HG03565 (cell line): ENCODE data around the gene CDH23.

Experiments used
- ATAC-seq: cut with Tn5 transposase; IDR thresholded peaks from one replicate; pipeline ENCODE4 v1.9.1; 2021; ENCODE audit warnings: mild to moderate bottlenecking, moderate library complexity; ENCODE audit not compliant: unreplicated experiment

CDH23 gene

DNA sequence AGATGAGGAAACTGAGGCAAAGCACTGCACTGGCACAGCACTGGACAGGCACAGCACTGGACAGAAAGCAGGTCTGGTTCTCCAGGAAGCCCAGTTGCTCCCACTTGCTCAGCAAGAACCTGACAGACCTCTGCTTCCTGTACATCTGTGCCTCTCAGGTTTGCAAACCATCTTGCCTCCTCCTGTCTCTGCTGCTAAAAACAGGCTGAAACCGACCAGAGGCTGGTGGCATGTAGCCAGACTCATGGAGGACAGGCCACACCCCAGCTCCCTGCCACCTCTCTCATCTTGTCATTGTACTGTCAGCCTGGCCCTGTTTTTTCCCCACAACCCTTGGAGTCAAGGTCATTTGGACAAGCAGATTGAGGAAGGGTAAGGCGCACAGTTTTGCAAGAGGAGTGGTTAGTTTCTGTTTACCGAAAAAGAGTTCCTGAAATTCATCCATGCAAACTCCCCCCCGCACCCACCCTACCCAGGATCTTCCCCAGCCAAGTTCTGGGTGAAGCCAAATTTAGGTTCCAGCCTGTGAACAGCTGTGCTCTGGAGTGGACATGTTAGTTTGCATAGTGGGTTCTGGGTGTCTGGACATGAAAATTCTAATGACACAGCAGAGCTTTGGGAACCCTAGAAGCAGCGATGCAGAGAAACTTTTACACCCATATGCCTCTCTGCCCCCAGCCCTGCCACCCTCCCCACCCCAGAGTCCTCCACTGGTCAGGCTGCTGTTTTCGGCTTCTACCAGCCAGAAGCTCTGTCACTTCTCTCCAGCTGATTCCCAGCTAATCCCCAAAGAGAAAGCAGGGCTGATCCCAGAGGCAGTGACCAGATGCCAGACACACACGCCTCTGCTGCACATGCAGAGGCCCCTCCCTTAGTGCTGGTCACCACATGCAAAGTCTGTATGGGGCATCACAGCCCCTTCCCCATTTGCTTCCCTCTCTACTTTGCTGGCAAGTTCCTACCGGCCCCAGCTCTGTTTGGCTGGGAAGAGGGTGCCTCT is 331.3 kb downstream of the CDH23 start:
- peak; percentile 36 for ATAC-seq

DNA sequence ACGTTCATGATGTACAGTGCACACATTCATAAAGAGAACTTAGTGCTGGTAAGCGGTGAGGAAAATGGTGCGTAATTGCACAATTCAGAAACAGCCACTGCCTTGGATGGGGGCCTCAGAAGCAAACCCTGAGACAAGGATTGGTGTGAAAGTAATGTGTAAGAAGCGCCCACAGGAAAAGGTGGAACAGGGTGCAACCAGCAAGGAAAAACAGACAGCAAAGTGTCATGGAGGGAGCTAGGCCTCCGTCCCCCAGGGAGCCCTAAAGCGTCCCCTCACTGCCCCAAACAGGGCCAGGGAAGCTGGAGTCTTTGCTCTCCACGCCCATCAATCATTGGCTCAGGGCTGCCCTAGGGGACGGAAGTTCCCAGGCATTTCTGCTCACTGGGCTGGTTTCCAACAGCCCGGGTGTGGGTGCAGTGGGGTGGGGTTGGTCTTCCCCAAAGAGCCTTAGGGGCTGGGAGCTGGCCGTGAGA is 332.5 kb downstream of the CDH23 start:
- no peak for ATAC-seq

DNA sequence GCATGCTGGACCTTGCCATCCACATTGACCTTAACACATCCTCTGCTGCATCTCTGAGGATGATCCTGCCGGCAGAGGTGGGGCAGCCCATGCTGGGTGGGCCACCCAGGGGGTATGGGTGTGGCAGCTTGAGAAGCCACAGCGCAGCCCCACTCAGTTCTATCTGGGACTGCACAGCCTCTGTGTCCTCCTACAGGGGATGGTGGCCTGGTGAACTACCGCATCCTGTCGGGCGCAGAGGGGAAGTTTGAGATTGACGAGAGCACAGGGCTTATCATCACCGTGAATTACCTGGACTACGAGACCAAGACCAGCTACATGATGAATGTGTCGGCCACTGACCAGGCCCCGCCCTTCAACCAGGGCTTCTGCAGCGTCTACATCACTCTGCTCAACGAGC is 335.1 kb downstream of the CDH23 start:
- no peak for ATAC-seq

DNA sequence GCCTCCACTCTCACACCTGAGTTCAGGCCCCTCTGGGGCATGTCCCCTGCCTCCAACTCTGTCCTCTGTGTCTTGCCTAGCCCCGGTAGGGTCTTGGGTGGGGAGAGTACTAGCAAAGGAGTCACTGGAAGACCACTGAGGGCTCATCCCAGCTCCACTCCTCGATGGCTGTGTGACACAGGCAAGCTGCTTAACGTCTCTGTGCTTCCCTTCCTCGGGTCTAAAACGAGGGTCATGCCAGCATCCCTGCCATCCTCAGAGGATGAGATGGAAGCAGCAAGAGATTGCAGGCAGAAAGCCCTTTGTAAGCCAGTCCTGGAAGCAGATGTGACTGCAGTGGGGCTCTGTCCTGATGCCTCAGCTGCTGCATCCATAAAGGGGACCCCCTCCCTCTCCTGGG is 338.1 kb downstream of the CDH23 start:
- ATAC-seq: no peak

DNA sequence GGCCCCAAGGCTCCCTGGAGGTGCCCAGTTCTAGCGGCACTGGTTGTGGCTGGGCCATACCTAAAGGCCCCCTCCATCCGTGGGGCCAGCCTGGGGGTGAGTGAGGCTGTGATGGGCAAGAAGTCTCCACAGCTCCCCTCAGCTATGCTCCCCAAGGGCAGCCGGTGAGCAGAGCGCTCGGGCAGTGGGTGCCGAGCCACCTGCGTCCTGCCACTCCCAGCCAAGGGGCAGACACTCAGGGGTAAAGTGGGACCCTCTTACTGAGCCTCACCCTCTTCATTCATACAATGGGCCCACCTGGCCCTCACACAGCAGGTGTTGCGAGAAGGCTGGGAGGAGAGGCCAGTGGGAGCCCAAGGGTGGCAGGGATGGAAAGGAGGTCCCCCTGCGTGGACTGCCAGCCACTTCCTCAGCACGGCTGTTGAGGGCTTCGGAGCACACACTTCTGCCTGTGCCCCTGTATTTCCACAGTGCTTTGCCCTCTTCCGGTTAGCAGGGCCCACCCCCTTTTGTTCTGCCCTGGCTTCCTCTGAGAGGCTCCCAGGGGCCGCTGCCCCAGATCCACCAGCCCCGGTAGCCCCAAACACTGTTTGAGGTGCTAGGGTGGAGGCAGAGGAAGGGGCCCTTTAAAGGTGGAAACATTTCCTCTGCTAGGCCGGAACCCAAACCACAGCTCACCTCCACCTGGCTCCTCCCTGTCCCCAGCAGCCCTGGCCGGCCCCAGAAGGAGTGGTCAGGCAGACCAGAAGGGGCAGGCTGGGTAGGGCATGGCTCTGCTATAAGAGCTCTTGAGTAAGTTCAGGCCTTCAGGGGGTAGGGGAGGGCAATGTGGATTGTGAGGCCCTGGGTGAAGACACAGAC is 339.2 kb downstream of the CDH23 start:
- no peak for ATAC-seq

DNA sequence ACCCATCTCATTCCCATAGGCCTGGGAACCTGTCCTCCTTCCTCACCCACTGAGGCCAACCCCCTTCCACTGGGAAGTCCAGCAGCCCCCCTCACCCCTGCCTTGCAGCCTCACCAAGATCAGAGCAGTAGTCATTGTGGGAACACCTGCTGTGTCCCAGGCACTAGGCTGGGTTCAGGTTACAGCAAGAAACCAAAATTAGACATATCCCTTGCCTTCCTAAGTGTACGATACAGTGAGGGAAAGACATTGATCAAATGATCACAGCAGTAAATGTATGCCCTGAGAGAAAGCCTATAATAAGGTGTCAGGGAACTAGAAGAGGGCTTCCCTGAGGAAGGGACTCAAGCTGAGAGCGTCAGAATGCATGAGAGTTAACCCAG is 339.8 kb downstream of the CDH23 start:
- no peak for ATAC-seq

DNA sequence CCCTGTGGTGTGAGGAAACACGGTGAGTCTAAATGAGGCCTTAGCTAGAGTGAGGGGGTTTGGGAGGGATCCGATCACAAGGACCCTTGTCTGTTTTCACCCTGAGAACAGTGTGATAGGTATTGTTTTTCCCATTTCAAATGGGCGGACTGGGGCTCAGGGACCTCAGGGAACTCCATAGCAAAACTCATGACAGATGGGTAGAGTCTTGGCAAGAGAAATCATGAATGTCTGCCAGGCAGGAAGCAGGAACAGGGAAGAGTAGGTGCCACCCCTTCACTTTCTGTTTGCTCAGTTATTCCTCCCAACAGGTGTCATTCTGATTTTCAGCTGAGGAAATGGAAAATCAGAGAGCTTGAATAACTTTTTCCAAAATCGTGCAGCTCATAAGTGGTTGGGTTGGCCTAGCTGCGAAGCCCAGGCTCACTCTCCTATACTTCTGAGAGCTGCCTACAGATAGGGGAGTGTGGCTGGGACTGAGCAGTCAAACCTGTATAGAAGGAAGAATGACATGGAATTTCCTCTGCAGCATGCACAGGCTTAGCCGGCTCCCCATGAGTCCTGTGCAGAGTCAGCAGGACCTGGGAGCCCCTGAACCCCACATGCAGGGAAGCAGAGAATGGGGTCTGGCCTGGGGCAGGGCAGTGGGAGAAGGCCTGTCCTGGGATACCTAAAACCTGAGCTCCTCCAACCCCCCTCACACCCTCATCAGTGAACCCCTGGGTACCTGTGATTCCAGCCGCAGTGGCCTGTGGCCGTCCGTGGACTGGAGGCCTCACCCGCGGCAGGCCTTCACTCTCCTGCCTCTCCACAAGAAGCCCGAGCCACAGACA is 340.5 kb downstream of the CDH23 start:
- ATAC-seq: no peak

DNA sequence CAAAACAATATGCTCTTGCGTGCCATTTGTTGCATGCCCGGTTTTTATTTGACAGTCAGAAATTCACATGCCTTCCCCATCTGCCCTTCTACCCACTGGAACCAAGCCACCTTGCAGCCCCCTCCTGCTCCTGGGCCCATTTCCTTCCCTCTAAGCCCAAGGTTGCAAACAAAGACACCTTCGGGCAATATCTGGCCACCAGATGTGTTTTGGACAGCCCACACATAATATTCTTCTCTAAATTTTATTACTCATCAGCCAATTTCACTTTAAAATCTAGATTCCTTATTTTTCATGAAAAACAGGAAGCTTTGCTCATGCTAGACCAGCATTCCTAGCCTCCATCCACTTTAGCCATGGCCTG is 341.1 kb downstream of the CDH23 start:
- ATAC-seq: no peak

DNA sequence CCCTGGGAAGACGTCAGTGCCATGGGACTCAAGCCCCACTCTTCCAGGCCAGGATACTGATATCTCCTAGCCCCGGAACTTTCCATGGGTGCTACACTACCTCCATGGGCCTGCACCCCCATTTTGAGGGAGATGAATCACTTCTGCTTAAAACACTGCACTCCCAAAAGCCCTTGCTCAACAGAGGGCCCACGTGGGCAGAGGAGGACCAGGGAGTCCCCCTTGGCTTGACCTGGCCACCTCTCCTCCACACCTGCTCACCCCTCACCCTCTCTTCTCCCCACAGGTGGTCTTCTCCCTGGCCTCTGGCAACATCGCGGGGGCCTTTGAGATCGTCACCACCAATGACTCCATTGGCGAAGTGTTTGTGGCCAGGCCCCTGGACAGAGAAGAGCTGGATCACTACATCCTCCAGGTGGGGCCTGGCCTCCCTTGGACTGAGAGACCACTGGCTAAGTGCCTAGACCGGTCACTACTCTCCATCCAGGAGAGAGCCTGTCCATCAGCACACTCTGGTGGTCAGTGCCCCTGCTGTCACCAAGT is 342.7 kb downstream of the CDH23 start:
- ATAC-seq: no peak

DNA sequence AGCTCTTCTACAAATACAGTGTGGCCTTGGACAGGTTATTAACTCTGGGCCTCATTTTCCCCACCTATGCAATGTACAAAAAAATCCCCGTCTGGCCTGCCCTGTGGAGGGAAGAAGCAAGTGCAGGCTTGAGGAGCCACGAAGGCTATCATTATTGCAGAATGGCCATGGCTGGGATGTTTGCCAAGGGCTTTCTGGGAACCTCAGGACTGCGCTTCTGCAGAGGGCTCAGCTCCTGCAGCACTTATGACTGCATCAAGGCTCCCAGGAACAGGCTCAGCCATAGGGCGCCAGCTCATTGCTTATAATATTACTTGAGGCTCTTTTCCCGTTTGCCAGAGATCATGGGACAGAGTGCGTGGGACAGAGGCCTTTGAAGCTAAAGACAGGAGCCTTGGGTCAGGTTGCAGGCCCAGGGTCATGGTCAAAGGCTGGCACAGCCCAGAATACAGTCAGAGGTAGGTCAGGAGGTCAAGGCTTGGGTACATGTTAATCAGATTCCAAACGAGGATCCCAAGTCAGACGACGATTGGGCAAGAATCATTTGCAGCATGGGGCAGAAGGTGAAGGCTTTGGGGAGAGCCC is 343.4 kb downstream of the CDH23 start:
- ATAC-seq: no peak

DNA sequence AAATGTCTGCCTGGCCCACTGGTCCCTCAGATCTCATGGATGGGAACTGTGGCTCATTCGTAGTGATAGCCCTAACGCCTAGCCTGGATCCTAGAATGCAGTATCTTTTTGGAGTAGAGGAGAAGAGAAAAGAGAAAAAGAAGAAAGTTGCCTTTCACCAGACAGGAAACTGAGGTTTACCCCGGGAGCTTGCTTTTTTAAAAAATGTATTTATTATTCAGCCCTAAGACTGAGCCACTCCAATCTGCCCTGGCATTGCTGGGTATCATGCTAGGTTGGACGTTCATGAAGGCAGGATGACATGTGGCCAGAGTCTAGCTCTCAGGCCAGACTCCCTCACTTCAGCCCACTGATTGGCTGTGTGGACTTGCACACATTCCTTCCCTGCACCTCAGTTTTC is 344.3 kb downstream of the CDH23 start:
- ATAC-seq: no peak

DNA sequence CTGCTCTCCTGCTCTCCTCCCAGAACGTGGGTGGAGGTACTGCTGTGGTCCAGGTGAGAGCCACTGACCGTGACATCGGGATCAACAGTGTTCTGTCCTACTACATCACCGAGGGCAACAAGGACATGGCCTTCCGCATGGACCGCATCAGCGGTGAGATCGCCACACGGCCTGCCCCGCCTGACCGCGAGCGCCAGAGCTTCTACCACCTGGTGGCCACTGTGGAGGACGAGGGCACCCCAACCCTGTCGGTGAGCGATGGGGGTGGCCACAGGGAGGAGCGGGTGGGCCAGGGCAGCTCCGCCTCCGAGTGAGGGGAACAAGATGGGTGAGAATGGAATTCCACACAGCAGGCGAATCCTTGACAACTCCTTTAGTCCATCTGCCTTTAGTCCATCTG is 345.0 kb downstream of the CDH23 start:
- no peak for ATAC-seq

DNA sequence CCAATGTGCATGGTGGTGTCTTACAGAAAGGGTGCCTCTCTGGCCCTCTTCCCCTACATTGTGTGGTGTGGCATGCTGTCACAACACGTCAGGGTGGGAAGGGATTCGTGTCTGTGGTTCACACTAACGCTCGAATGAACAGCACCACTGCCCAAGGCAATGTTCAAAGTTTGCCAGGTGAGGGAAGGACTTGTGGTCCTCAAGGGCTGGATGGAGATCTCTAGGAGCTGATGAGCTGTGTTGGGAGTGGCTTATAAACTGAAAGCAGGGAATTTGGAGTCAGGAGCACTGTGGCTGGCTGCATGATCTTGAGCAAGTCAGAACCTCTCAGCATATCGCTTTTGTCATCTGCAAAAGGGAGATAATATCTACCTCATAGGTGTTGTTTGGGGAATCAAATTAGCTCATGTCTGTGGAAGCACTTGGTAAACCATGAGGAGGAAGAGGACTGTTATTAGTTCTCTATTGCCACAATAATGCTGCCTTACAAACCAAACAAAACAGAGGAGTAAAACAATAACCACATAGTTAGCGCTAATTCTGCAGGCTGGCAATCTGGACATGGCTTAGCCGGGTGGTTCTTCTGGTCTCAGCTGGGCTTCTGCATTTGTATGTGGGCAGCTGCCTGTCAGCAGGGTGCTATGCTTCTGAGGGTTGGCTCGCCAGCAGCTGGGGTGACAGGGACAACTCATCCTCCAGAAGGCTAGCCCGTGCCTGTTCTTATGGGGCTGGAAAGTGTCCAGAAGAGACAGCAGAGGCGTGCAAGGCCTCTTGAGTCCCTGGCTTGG is 345.8 kb downstream of the CDH23 start:
- ATAC-seq: no peak

DNA sequence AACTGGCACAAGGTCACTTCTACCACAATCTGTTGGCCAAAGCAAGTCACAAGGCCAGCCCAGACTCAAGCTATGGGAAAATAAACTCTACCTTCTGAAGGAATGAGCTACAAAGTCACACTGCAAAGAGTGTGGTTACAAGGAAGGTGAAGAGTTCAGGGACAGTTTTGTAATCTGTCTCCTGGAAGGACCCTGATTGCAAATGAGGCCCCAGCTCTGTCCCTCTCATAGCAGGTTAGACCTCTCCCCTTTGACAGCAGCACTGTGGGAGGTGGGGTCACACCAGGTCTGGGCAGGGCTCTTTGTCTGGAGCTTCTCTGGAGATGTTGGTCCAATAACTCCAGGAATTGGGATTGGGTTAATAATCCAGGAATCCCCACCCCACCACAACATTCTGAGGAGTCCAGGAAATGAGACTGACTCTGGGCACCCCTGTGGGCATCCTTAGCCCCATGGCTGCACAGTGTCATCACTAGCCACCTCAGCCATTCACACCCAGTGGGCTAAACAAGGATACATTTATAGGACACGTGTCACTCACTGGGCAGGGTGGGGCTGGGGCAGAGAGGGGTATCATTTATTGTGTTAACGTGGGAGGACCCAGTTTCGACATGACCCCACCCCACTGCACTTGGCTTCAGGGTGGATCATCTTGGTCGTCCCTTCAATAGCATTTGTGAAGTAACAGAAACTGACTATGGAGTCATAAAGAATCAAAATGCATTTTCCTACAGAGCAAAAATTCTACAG is 346.5 kb downstream of the CDH23 start:
- no peak for ATAC-seq

DNA sequence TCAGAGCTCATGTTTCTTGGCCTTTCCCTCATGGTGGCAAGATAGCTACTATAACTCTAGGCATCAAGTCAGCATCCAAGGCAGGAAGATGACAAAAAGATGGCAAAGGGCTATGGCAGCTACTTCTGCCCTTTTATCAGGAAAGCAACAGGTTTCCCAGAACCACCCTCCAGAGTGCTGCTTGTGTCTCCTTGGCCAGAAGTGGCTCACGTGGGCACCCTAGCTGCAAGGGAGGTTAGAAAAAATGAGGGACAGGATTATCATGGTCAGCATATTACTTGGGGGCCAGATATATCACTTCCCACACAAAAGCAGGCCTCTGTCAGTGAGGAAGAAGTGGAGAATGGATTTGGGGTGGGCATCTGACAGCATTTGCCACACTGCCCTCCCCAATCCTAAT is 347.1 kb downstream of the CDH23 start:
- no peak for ATAC-seq

DNA sequence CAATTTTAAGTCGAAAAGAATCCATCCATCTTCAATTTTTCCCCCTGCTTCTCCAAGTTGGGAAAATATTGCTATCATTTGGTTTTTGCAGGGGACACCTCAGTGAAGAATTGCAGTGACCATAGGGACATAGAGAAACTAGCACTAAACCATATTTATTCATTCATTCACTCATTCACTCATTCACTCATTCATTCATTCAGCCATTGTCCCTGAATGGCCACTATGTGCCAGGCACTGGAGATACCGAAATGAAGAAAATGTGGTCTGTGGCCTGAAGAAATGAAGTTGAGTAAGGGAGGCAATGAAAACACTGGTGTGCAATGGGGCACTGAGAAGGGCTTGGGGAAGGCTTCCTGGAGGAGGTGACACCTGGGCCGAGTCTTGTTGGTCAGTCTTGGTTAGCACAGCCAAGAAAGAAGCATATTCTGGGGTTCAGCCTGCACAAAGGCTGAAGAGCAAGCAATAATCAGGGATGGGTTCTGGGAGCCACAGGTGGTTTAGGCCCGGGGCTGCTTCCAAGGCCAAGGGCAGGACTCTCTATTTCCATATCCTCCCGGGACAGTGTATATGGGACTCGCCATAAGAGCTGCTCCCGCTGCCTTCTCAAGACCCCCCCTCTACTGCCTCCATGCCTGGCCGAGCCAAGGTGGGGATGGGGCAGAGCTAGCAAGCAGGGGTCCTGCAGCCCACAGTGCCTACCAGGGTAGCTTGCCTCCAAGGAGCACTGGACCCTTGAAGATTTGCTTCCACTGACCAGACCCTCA is 348.4 kb downstream of the CDH23 start:
- ATAC-seq: no peak

DNA sequence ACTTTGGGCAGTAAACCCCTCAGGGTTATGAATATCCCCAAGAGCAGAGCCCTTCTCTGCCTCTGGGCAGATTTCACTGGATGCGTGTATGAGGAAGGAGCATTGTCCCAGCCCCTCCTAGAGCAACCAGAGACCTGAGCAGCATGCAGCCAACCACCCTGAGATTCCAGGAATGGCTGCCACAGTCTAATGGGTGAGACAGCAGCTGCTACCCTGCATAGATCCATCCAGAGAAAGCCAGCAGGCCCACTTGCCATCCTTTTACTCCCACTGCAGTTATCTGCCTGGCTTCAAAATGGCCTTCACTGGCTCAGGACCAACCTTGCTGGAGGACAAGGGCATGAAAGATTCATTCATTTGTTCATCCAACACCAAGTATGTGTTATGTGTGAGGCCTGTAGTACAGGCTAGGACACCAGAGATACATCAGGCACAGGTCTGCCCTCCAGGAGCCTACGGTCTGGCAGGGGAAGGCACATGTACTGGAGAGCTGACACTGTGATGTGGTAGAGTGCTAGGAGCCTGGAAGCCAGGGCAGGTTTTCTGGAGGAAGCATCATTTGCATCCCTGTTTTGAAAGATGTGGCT is 349.0 kb downstream of the CDH23 start:
- ATAC-seq: no peak
